OCI-LY1 (cell line): ENCODE data around the gene GASK1A.

Source experiments
- H2AFZ ChIP-seq: fragments of 200-600 bp; sonication (generic), shearing (Covaris generic); 2 replicates; pipeline ENCODE4 v1.6.0; 2014; ENCODE audit warnings: antibody characterized with exemption, mild to moderate bottlenecking, low read length
- H3F3A ChIP-seq: fragments of 200-600 bp; sonication (generic), shearing (Covaris generic); 2 replicates; pipeline ENCODE4 v1.6.0; 2014; ENCODE audit warnings: mild to moderate bottlenecking, antibody characterized with exemption, low read length, moderate library complexity; ENCODE audit not compliant: insufficient read depth
- H3K27ac ChIP-seq: fragments of 200-600 bp; sonication (generic); 2 replicates; pipeline ENCODE4 v1.5.1; 2014; ENCODE audit warnings: low read length, mixed run types, mild to moderate bottlenecking, low read depth; ENCODE audit not compliant: poor library complexity, severe bottlenecking
- H3K27me3 ChIP-seq: fragments of 200-600 bp; sonication (generic); 2 replicates; pipeline ENCODE4 v1.6.0; 2014; ENCODE audit warnings: antibody characterized with exemption, mild to moderate bottlenecking, low read length, moderate library complexity; ENCODE audit not compliant: insufficient read depth
- H3K36me3 ChIP-seq: fragments of 200-600 bp; sonication (generic); 2 replicates; pipeline ENCODE4 v1.6.1; 2014; ENCODE audit warnings: mild to moderate bottlenecking, antibody characterized with exemption, low read length, moderate library complexity, mixed read lengths; ENCODE audit not compliant: insufficient read depth
- H3K4me1 ChIP-seq: fragments of 200-600 bp; sonication (generic); 2 replicates; pipeline ENCODE4 v1.5.1; 2014; ENCODE audit warnings: mild to moderate bottlenecking, low read length, moderate library complexity; ENCODE audit not compliant: insufficient read depth, severe bottlenecking
- H3K4me2 ChIP-seq: fragments of 200-600 bp; sonication (generic), shearing (Covaris generic); 2 replicates; pipeline ENCODE4 v1.6.1; 2014; ENCODE audit warnings: low read length
- H3K4me3 ChIP-seq: fragments of 200-600 bp; sonication (generic); 2 replicates; pipeline ENCODE4 v1.5.1; 2014; ENCODE audit warnings: low read length, low read depth, mild to moderate bottlenecking, mixed read lengths; ENCODE audit not compliant: poor library complexity, severe bottlenecking
- H3K79me2 ChIP-seq: fragments of 200-600 bp; shearing (Covaris generic); 2 replicates; pipeline ENCODE4 v1.6.1; 2016; ENCODE audit warnings: mixed run types, low read length, mixed read lengths; ENCODE audit not compliant: insufficient read depth
- H3K9ac ChIP-seq: fragments of 200-600 bp; sonication (generic), shearing (Covaris generic); 2 replicates; pipeline ENCODE4 v1.6.1; 2014; ENCODE audit warnings: mild to moderate bottlenecking, low read length, mixed read lengths
- H3K9me2 ChIP-seq: fragments of 200-600 bp; sonication (generic), shearing (Covaris generic); 2 replicates; pipeline ENCODE4 v1.6.1; 2014; ENCODE audit warnings: low read depth, mild to moderate bottlenecking, low read length, mixed read lengths
- H3K9me3 ChIP-seq: fragments of 200-600 bp; shearing (Covaris generic); 2 replicates; pipeline ENCODE4 v1.6.1; 2014; ENCODE audit warnings: low read length, mixed read lengths
- H4K20me1 ChIP-seq: fragments of 200-600 bp; sonication (generic), shearing (Covaris generic); 2 replicates; pipeline ENCODE4 v1.6.0; 2016; ENCODE audit warnings: mild to moderate bottlenecking, low read length; ENCODE audit not compliant: insufficient read depth
- CTCF ChIP-seq: fragments of 200-600 bp; sonication (generic), shearing (Covaris generic); IDR thresholded peaks from 2 replicates; pipeline ENCODE4 v1.5.1; 2017; ENCODE audit warnings: mild to moderate bottlenecking, antibody characterized with exemption, low read length, moderate library complexity, mixed read lengths
- EZH2 ChIP-seq: fragments of 200-600 bp; sonication (generic), shearing (Covaris generic); IDR thresholded peaks from 2 replicates; pipeline ENCODE4 v1.8.0; 2017; ENCODE audit warnings: borderline replicate concordance, mixed run types, mild to moderate bottlenecking, antibody characterized with exemption, low read length, moderate library complexity, mixed read lengths

GASK1A gene

GRCh38 chr3:43001556-43002121 is 22.5 kb downstream of the GASK1A start:
- H2AFZ ChIP-seq, result no peak overlapping the region

DNA sequence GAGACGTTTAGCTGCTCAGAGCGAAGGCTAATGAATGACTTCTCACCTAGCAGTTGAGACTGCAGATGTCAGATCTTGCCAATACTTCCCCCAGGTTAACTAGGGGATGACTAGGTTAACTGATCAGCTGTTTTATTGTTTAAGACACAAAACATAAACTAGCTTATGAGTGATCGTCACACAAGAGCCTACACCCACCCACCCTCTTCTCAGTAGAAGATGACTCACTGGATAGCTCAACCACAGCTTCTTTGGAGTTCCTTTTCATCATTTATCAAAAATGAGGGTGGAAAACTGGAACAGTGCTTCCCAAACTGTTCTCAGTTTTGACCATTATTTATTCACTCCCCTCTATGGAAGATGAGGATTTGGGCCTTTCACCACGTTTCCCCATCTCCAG is 25.2 kb downstream of the GASK1A start:
- Histone ChIP-seq H3K9me2 (no peaks in the 10 kb centered on the region), H3K4me2 (no peak overlapping the region), H3K27ac (no peak overlapping the region), H3K4me1 (no peaks in the 10 kb centered on the region), H3F3A (no peaks in the 10 kb centered on the region), H4K20me1 (no peaks in the 10 kb centered on the region), H2AFZ (no peak overlapping the region), H3K79me2 (no peaks in the 10 kb centered on the region), H3K27me3 (no peaks in the 10 kb centered on the region), H3K36me3 (no peaks in the 10 kb centered on the region), H3K9ac (no peak overlapping the region), H3K4me3 (no peak overlapping the region), H3K9me3 (no peaks in the 10 kb centered on the region)
- no peak for TF ChIP-seq CTCF
- TF ChIP-seq EZH2, result no peak

More at GRCh38 chr3:43001556-43002121, 22.5 kb downstream of the GASK1A start:
- no peak overlapping the region for H3K4me3 ChIP-seq
- H3K9me3 ChIP-seq, result no peaks in the 10 kb centered on the region
- no peaks in the 10 kb centered on the region for H3K4me1 ChIP-seq
- no peaks in the 10 kb centered on the region for H3K27me3 ChIP-seq
- TF ChIP-seq EZH2 (no peak), CTCF (no peak)
- no peak overlapping the region for H3K27ac ChIP-seq
- no peaks in the 10 kb centered on the region for H3F3A ChIP-seq
- no peak overlapping the region for H3K9ac ChIP-seq
- no peaks in the 10 kb centered on the region for H3K36me3 ChIP-seq
- no peaks in the 10 kb centered on the region for H4K20me1 ChIP-seq
- H3K4me2 ChIP-seq, result no peak overlapping the region
- H3K9me2 ChIP-seq, result no peaks in the 10 kb centered on the region
- no peaks in the 10 kb centered on the region for H3K79me2 ChIP-seq

GRCh38 chr3:43005253-43005652 is 26.1 kb downstream of the GASK1A start:
- H3K79me2 ChIP-seq, result no peaks in the 10 kb centered on the region
- no peaks in the 10 kb centered on the region for H3K9me3 ChIP-seq
- no peak overlapping the region for H3K4me3 ChIP-seq
- no peak for TF ChIP-seq EZH2
- TF ChIP-seq CTCF, result no peak
- no peaks in the 10 kb centered on the region for H3K36me3 ChIP-seq
- H3K9ac ChIP-seq, result no peak overlapping the region
- H2AFZ ChIP-seq, result no peak overlapping the region
- H3K27ac ChIP-seq, result no peak overlapping the region
- H3K4me2 ChIP-seq, result no peak overlapping the region
- no peaks in the 10 kb centered on the region for H3K9me2 ChIP-seq
- H3F3A ChIP-seq, result no peaks in the 10 kb centered on the region
- no peaks in the 10 kb centered on the region for H3K27me3 ChIP-seq
- no peaks in the 10 kb centered on the region for H3K4me1 ChIP-seq
- no peaks in the 10 kb centered on the region for H4K20me1 ChIP-seq
